Neural crest cell (in vitro differentiated cells): ENCODE results near the gene CTRL. TPM values are rescaled to one million over a fixed set of nuclear protein-coding genes. Genes with fewer than 3 reads are reported as not detected.

Experiments
- DNase-seq: peaks from one replicate; pipeline ENCODE4 v3.0.0; 2021; ENCODE audit warnings: low read depth, mixed read lengths, low spot score
- H3K27ac Mint-ChIP-seq: one replicate; pipeline ENCODE4 v1.8.0; 2021; ENCODE audit warnings: mild to moderate bottlenecking, mixed read lengths; ENCODE audit not compliant: unreplicated experiment
- H3K27me3 Mint-ChIP-seq: 2 replicates; pipeline ENCODE4 v1.8.0; 2021; ENCODE audit warnings: low read depth, mild to moderate bottlenecking, mixed read lengths
- H3K36me3 Mint-ChIP-seq: 2 replicates; pipeline ENCODE4 v1.8.0; 2021; ENCODE audit warnings: low read depth, mild to moderate bottlenecking, mixed read lengths
- H3K4me1 Mint-ChIP-seq: 2 replicates; pipeline ENCODE4 v1.8.0; 2021; ENCODE audit warnings: mixed read lengths
- H3K4me3 Mint-ChIP-seq: one replicate; pipeline ENCODE4 v1.8.0; 2021; ENCODE audit warnings: mild to moderate bottlenecking, mixed read lengths
- H3K9me3 Mint-ChIP-seq: 2 replicates; pipeline ENCODE4 v1.8.0; 2021; ENCODE audit warnings: mixed read lengths
- total RNA-seq: library from RNA; stranded (reverse); gene quantifications from 2 replicates; pipeline ENCODE4 v1.2.1, GENCODE V29; 2021
- TF ChIP-seq, protein P1 (sequence below): fragments of 200-600 bp; sonication (generic); conservative IDR thresholded peaks from 2 replicates; pipeline ENCODE4 v1.5.0; 2021; ENCODE audit warnings: antibody characterized with exemption, mild to moderate bottlenecking

Gene CTRL
- total RNA-seq, 1 donor from 2014 or later = 3.0 TPM

DNA sequence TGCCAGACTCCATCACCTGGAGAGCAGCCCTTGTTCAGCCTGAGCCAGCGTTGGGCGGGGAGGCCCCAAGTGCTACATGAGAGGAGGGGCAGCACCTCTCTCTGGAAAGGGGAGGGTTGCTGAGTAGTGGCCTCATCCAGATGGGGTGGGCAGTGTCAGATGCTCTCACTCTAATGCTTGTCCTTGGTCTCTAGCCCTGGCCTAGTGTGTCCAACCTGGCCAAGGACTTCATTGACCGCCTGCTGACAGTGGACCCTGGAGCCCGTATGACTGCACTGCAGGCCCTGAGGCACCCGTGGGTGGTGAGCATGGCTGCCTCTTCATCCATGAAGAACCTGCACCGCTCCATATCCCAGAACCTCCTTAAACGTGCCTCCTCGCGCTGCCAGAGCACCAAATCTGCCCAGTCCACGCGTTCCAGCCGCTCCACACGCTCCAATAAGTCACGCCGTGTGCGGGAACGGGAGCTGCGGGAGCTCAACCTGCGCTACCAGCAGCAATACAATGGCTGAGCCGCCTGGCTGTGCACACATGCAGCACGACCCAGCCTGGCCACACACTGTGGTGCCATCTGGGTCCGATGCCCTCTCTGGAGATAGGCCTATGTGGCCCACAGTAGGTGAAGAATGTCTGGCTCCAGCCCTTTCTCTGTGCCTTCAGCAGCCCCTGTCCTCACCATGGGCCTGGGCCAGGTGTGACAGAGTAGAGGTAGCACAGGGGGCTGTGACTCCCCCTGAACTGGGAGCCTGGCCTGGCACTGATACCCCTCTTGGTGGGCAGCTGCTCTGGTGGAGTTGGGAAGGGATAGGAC is 4.3 kb downstream of the CTRL start:
- Mint-ChIP-seq H3K36me3 (no peaks in the 10 kb centered on the region), H3K9me3 (no peaks in the 10 kb centered on the region), H3K27ac (no peak overlapping the region), H3K4me1 (no peaks in the 10 kb centered on the region), H3K27me3 (no peaks in the 10 kb centered on the region), H3K4me3 (no peak overlapping the region)
- no peak for DNase-seq
- TF ChIP-seq, protein P1, sequence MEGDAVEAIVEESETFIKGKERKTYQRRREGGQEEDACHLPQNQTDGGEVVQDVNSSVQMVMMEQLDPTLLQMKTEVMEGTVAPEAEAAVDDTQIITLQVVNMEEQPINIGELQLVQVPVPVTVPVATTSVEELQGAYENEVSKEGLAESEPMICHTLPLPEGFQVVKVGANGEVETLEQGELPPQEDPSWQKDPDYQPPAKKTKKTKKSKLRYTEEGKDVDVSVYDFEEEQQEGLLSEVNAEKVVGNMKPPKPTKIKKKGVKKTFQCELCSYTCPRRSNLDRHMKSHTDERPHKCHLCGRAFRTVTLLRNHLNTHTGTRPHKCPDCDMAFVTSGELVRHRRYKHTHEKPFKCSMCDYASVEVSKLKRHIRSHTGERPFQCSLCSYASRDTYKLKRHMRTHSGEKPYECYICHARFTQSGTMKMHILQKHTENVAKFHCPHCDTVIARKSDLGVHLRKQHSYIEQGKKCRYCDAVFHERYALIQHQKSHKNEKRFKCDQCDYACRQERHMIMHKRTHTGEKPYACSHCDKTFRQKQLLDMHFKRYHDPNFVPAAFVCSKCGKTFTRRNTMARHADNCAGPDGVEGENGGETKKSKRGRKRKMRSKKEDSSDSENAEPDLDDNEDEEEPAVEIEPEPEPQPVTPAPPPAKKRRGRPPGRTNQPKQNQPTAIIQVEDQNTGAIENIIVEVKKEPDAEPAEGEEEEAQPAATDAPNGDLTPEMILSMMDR = no peak

DNA sequence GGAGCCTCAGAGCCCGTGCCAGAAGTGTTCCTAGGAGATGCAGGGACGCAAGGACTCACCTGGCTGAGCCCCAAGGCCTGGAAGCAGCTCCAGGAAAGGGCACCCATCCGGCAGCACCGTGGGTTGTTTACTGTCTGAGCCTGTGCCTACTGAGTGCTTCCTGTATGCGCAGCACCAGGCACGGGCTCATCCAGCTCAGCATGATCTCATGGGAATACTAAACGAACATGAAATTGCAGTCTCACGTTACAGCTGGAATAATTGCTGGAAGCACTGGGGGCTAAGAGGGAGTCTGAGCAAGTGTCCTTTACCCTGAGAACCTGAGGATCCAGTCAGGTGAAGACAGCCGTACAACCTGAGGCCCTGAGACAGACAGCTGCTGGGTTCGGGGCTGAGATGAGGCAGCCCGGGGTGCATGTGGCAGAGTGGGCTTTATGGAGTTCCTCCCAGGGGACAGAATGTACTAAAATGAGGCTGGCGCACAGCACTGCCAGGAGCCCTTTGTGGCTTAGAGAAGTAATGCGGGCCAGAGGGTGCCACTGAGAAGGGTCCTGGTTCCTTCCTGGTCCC is 5.4 kb downstream of the CTRL start:
- no peak for DNase-seq
- TF ChIP-seq, protein P1 = no peak
- Mint-ChIP-seq H3K9me3 (no peaks in the 10 kb centered on the region), H3K27ac (peak overlapping the region; percentile 35), H3K27me3 (no peaks in the 10 kb centered on the region), H3K4me3 (peak overlapping the region; percentile 49), H3K36me3 (no peaks in the 10 kb centered on the region), H3K4me1 (no peaks in the 10 kb centered on the region)

DNA sequence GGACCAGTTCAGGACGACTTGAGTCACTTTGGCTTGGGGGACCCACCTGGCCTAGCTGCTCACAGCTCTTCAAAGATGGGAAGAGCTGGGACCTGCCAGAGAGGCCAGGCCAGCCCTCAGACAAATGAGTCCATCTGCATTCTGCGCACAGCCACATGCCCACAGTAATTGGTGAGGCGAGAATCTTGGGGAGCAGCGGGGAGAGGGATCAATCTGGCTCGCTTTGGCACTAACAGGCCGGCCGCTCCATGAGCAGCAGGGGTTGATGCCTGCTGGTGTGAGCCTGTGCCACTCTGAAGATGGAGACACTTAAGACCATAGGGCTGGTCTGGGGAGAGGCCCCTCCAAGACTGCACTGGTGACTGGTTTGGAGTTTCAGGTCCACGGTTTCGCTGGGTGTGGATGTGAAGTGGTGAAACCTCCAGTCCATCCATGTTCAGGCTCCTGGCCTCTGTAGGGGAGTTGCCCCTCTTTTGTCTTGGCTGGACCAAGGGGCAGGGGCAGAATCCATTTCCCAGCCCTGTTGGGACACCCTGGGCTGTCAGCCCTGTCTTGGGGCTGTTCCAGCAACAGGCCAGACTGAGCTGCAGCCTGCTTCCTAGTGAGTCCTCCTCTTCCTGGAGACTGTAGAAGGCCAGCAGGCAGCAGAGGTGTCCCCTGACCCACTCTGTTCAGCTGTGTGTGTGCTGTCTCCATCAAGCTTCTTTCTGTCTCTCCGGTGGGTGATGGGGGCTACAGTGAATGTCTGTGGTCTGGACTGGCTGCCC is 7.3 kb downstream of the CTRL start:
- DNase-seq = no peak
- Mint-ChIP-seq H3K27me3 (no peaks in the 10 kb centered on the region), H3K4me1 (no peaks in the 10 kb centered on the region), H3K9me3 (no peaks in the 10 kb centered on the region), H3K27ac (no peak overlapping the region), H3K4me3 (peak overlapping the region; percentile 23), H3K36me3 (no peaks in the 10 kb centered on the region)
- TF ChIP-seq, protein P1 = no peak

DNA sequence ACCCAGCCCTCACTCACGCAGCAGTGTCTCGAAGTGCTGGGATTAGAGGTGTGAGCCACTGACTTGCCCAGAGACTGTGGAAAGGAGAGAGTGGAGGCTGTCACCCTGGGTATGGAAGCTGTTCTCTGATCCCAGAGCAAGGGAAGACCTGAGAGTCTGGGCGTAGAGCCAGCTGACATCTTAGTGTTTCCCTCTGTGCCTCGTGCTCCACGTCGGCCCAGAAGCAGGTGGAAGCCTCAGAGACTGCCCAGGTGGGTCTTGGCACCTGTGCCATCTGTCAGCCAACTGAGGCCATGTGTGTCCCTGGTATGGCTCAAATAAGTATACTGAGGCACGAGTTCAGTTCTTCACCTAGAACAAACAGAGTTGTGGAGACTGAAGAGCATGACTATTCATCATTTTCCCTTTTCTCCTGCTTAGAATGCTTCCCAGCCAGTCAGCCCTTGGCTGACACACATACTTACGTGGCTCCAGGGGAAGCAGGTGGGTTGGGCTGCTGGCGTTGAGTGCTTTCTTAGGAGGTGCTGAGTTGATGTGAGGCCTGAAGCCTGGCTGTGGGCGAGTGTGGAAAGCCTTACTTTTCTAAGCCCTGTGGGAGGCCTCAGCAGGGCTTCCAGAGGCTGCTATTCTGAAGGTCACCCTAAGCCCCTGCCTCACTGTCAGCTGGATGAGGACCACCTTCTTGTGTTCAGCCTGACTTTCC is 8.1 kb downstream of the CTRL start:
- peak overlapping the region; percentile 23 for H3K4me3 Mint-ChIP-seq
- H3K9me3 Mint-ChIP-seq = no peaks in the 10 kb centered on the region
- no peaks in the 10 kb centered on the region for H3K4me1 Mint-ChIP-seq
- no peaks in the 10 kb centered on the region for H3K27me3 Mint-ChIP-seq
- TF ChIP-seq, protein P1 = no peak
- no peak overlapping the region for H3K27ac Mint-ChIP-seq
- no peak for DNase-seq
- no peaks in the 10 kb centered on the region for H3K36me3 Mint-ChIP-seq

DNA sequence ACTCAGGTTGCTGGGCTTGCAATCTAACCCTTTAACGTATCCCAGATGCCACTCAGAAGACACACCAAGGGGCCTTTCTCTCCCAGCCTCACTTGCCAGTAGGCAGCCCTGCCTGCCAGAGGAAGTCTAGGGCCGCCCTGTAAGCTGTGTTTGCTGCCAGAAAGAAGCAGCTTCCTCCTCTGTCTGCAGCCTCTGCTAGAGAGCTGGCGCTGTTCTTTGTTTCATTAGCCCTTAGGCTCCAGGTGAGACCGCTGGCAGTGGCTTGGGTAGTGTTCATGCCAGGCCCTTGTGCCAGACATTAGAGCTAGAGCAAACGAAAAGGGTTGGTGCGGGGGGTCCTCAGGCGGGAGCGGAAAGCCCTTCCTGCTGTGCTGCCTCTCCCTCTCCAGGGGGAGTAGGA is 8.9 kb downstream of the CTRL start:
- H3K9me3 Mint-ChIP-seq = no peaks in the 10 kb centered on the region
- TF ChIP-seq, protein P1 = no peak
- no peak overlapping the region for H3K4me3 Mint-ChIP-seq

More for the DNA sequence above, 8.9 kb downstream of the CTRL start:
- H3K27ac Mint-ChIP-seq = no peak overlapping the region
- no peaks in the 10 kb centered on the region for H3K27me3 Mint-ChIP-seq
- no peaks in the 10 kb centered on the region for H3K4me1 Mint-ChIP-seq
- DNase-seq = no peak
- H3K36me3 Mint-ChIP-seq = no peaks in the 10 kb centered on the region
